ENCODE measurements around the gene KLHL8.
"Not testable (repeated sequence)": the region's sequence is repeated elsewhere in the genome, so short reads cannot be mapped to it uniquely, and the experiment has no call there.

Gene KLHL8

DNA sequence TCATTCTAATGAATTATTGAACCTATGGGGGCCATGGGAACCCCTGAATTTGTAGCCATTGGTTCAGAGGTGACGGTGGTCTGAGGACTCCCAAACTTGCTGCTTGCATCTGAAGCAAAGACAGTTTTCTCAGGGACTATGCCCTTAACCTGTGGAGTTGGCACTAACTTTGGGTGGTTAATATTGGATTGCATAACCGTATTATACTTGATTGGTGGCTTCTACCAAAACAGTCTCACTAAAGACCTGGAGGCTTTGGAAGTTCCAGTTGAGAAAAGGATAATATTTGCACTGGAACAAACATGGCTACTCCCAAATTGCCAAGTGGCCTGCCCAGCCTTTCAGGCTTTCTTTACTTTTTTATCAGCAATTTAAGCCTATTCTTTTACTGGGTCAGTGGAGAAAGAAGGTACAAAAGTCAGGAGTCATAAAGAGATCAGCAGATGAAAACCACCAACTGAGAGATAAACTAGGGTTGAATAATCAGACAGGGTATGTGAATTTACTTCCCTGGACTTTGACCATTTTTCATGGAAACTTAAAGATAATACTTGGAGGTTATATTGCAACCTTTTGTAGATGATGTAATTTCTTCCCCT is 7.9 kb upstream of the KLHL8 start:
- no peak for DNase-seq (ENCODE audit: low spot score)

DNA sequence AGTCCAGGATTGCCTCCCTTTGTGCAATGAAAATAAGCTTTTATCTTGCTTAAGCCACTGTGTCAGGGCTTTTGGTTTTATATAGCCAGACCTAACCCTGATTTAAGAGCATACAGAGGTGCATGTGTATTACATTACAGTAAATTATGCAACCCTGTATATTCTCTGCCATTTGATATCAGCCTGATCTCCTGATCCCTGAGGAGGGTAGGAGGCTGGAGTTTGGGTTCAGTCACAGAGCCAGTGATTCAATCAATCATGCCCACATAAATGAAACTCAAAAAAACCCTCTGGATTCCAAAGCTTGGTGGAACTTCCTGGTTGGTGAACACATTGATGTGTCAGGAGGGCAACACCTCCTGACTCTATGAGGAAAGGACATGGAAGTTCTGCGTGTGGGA is 7.3 kb upstream of the KLHL8 start:
- no peak for DNase-seq (ENCODE audit: low spot score)

GRCh38 chr4:87225936-87226335 is 5.5 kb upstream of the KLHL8 start:
- no peak for DNase-seq (ENCODE audit: low spot score)

- DNase-seq (ENCODE audit: low spot score), result no peak
Measured at GRCh38 chr4:87224141-87224923, 3.9 kb upstream of the KLHL8 start.

GRCh38 chr4:87219632-87220093 is 755 bp downstream of the KLHL8 start:
- DNase-seq (ENCODE audit: low spot score), result peak; percentile 47

DNA sequence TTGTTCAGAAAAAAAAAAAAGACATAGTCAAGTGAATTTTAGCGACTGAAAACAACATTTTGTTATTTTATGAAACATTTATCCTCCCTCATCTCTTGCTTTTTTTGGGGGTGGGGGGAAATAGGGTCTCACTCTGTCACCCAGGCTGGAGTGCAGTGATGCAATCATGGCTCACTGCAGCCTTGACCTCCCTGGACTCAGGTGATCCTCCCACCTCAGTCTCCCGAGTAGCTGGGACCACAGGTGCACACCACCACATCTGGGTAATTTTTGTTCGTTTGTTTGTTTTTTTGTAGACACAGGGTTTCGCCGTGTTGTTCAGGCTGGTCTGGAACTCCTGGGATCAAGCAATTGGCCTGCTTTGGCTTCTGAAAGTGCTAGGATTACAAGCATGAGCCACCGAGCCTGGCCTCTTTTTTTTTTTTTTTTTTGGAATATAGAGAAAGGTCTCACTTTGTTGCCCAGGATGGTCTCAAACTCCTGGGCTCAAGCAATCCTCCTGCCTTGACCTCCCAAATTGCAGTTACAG is 3.1 kb downstream of the KLHL8 start:
- not testable (repeated sequence) for DNase-seq (ENCODE audit: low spot score)

DNA sequence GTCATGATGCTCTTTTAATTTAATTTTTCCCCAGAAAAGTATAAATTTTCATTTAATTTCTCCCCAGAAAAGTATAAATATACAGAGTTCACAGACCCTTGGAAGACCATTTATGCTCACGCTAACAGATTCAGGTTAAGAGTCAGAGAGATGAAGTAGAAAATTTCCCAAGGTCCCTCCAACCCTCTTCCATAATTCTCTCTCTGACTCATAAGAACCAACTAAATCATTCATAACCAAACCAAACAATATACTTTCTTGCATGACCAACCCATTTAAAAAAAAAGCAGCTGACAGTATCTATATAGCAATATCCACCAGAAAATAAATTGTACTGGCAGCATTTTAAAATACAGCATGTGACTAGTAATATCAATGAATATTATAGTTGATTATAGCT is 3.9 kb downstream of the KLHL8 start:
- DNase-seq (ENCODE audit: low spot score), result no peak

- DNase-seq (ENCODE audit: low spot score), result no peak
Measured at GRCh38 chr4:87213421-87214075, 6.9 kb downstream of the KLHL8 start.

DNA sequence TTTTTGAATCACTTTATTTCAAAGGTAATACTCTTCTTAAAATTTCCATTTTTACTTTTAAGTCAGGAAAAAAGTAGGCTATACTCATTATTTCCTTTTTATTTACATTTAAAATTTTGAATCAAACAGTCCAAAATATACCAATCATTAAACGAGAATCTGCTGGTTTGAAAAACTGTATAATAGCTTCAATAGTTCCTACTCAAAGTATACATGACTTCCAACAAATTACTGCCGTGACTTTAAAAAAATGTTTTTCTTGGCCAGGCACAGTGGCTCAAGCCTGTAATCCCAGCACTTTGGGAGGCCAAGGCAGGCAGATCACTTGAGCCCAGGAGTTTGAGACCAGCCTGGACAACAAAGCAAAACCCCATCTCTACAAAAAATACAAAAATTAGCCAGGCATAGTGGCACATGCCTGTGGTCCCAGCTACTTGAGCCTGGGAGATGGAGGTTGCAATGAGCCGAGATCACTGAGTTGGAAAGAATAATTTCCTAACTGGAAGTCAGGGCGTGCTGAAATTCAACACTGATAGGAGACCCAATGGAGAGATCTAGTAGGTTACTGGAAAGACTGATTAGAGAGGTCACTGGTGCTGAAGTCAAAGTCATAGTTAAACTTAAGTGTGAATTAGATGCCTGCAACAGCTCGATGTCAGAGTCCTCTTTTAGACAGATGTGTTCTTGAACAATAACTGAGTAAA is 9.0 kb downstream of the KLHL8 start:
- DNase-seq (ENCODE audit: low spot score), result no peak

GRCh38 chr4:87209696-87210095 is 10.7 kb downstream of the KLHL8 start:
- peak; percentile 17 for DNase-seq (ENCODE audit: low spot score)

- no peak for DNase-seq (ENCODE audit: low spot score)
Measured at GRCh38 chr4:87209182-87209581, 11.2 kb downstream of the KLHL8 start.

- DNase-seq (ENCODE audit: low spot score), result no peak
Measured at GRCh38 chr4:87204559-87204958, 15.9 kb downstream of the KLHL8 start.

GRCh38 chr4:87196927-87197326 is 23.5 kb downstream of the KLHL8 start:
- no peak for DNase-seq (ENCODE audit: low spot score)

GRCh38 chr4:87196146-87196545 is 24.3 kb downstream of the KLHL8 start:
- DNase-seq (ENCODE audit: low spot score), result no peak

GRCh38 chr4:87193958-87194675 is 26.3 kb downstream of the KLHL8 start:
- DNase-seq (ENCODE audit: low spot score), result no peak

DNA sequence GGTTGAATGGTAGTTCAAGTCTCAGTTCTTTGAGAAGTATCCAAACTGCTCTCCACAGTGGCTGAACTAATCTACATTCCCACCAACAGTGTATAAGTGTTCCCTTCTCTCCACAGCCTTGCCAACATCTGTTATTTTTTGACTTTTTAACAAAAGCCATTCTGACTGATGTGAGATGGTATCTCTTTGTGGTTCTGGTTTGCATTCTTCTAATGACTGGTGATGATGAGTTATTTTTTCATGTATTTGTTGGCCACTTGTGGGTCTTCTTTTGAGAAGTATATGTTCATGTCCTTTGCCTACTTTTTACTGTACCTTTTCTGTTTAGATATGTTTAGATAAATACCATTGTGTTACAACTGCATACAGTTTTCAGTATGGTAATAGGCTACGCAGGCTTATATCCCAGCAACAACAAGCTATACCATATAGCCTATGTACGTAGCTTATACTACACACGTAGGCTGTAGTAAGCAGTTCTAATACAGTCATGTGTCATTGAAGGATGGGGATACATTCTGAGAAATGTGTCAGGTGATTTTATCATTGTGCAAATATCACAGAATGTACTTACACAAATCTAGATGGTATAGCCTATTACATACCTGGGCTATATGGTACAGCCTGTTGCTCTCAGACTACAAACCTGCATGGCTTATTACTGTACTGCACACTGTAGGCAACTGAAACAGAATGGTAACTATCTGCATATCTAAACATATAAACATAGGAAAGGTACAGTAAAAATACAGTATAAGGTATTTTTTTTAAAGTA is 28.1 kb downstream of the KLHL8 start:
- peak; percentile 26 for DNase-seq (ENCODE audit: low spot score)

DNA sequence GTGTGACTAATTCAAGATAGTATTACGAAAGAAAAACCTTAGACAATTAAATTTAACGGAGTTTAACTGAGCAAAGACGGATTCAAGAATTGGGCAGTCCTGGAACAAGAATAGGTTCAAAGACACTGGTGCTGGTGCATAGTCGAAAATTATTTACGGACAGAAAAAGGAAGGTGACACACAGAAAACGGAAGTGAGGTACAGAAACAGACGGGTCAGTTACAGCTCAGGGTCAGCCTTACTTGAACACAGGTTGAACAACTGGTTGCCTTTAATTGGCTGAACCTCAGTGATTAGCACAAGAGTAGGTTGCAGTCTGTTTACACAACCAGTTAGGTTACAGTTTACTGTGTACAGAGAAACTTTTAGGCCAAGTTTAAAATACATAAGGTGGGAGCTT is 31.5 kb downstream of the KLHL8 start:
- no peak for DNase-seq (ENCODE audit: low spot score)

GRCh38 chr4:87188048-87188447 is 32.4 kb downstream of the KLHL8 start:
- DNase-seq (ENCODE audit: low spot score), result no peak

DNA sequence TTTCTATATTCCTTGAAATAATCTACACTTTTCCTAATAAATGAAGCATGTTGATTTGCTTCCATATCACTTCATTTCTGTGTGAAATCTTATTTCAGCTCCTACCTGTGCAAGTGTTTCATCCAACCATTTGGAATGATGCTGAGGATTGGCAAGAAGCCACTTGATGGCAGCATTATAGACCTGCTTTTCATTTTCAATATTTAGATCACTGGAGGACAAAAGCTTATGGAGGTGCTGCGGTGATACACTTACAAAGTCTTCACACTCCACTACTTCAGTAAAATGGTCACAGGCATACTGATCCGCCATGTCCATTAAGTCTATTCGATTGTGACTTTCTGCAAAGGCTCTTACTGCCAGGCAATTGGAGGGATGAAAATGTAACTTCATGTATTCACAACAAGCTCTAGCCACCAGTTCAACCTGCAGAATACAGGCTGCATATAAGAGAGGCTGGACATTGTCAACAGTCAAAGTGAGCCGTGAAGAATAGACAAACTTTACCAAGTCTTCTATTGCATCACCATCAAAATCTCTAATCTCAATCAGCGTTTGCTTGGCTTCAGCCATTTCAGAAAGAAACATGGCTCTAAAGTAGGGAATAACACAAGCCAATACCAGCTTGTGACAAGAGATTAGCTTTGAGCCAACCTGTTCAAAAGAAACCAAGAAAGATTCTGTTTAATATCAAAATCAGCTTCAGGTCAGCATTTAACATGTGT is 35.1 kb downstream of the KLHL8 start:
- no peak for DNase-seq (ENCODE audit: low spot score)

DNA sequence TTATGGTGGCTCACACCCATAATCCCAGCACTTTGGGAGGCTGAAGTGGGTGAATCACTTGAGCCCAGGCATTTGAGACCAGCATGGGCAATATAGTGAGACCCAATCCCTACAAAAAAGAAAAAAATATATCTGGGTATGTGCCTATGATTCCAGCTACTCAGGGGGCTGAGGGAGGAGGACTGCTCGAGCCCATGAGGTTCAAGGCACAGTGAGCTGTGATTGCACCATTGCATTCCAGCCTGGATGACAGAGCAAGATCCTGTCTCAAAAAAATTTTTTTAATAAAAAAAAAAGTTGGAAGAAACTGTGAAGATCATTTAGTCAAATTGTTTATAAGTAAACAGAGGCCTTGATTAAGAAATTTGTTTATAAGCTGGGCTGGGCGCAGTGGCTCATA is 39.7 kb downstream of the KLHL8 start:
- no peak for DNase-seq (ENCODE audit: low spot score)
